HG02884 (cell line): ENCODE results near the gene ANTXRL.
A peak's percentile ranks its signal among the peaks of the same experiment; 100 is the strongest.
"Not testable (repeated sequence)": the region's sequence is repeated elsewhere in the genome, so short reads cannot be mapped to it uniquely, and the experiment has no call there.

Experiments used
- ATAC-seq: cut with Tn5 transposase; IDR thresholded peaks from one replicate; pipeline ENCODE4 v1.9.1; 2021; ENCODE audit warnings: mild to moderate bottlenecking, moderate library complexity; ENCODE audit not compliant: unreplicated experiment

Gene ANTXRL

DNA sequence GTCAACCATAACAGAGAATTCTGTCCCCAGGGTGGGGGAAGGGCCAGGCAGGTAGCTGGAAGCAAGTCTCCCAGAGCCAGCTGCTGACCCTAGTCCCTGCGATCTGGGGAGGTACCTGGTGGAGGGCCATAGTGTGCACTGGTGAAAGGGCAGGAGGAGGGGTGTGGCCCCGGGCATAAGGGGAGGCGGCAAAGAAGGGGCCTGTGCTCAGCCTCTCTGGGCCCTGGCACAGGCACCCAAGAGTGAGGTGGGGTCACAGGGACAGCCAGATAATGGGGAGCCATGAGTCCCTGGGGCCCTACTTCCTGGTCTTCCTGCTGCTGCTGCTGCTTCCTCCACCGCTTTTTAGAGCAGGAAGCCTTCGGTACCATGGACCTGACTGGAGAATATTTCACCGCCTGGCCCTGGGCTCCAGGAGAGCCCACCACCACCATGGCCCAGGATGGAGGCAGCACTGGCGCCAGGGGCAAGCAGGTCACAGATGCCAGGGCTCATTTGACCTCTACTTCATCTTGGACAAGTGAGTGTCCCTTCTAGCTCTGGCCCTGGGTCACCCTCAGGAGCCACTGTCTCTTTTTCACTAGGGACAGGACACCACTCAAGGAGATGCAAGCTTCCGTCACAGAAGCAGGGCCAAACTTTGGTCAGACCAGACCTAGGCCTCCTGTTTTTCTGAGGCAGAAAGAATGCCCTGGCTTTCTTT is at the start of gene ANTXRL:
Gene ANTXRL, plus strand, starts transcription at position 7 of the 703 bp plus-strand sequence. Its CDS starts 266 bp downstream, at position 273.
- ATAC-seq = no peak

- no peak for ATAC-seq
Observed at GRCh38 chr10:46237815-46238510, 48.8 kb upstream of the ANTXRL start.

DNA sequence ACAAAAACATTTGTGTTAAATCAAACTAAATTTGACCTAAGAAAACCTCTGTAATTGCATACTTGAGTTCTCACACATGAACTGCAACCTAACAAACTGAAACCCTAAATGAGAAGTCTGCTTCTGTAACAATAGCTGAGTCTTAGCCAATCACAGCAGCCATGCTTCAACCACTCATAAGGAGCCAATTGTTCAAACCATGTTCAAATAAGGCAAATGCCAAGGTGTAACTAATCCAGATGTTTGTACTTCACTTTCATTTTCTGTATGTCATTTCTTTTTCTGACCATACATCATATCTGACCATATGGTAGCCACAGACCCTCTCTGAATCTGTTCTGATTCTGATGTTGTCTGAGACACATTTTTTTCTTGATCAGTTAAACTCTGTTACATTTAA is 47.5 kb upstream of the ANTXRL start:
- peak; percentile 52 for ATAC-seq

GRCh38 chr10:46239993-46240683 is 46.7 kb upstream of the ANTXRL start:
- ATAC-seq = no peak

DNA sequence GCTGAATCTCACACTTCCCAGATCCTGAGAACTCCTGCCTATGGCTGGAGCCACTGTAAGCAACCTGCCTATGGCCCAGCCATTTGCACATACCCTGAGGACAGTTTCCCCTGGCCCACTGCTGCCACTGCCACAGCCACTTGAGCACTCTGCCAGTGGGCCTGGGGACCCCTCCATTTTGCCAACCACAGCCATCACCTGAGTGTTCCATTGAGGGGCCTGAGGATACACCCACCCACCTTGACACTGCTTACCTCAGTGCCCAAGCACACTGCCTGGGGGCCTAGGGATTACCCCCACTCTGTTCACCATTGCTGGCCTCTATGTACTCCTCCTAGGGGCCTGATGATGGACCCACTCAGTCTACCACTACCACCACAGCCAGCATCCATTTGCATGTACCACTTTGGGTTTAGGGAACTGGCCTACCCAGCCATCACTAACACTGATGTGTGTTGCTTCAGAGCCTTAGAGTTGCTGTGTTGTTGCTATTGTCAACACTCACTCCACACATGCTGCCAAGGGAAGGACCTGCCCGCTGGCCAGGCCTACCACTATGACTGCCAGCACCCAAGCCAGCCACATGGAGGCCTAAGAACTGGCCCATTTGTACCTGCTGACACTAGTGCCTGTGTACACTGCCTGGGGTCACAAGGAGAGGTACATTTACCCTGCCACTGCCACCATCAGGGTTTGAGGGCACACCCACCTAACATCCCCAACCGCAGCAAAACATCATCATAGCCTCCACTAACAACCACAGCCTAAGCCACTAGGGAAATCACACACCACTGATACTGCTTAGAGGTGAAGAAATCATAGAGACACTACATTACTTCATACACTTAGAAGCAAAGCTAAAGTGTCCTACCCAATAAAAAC is 45.9 kb upstream of the ANTXRL start:
- no peak for ATAC-seq

DNA sequence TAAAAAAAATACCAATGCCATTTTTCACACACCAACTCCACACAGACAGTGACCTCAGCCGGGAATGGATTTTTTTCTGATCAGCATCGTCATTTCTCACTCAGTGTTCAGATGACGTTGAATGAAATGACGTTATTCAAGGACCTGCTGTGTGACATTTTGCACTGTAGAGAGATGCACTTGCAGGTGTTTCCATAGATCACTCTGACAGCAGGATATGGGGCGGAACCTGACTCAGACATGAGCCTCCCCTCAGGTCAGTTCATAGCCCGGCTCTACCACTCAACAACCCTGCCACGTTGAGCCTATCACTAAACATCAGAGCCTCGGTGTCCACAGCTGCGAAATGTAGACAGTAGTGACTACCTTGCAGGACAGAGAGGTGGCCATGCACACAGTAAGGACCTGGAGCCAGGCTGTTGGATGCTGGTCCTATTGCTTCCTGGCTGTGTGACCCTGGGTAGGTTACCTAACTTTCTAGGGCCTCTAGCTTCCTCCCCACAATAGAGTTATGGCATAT is 41.4 kb upstream of the ANTXRL start:
- ATAC-seq = no peak

GRCh38 chr10:46246400-46247180 is 40.2 kb upstream of the ANTXRL start:
- ATAC-seq = not testable (repeated sequence)

DNA sequence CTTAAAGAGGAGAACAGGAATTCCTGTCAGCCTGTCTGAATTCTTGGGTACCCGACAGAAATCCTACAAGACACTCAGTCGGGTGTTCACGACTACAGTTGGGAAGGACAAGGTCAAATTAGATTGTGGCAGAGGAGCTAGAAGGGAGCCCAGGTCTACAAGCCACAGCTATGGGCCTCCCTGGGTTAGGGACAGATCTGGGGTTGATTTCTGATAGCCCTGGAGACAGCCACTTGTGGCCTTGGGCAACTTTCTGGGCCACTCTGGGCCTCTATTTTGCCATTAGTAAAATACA is 39.7 kb upstream of the ANTXRL start:
- ATAC-seq = no peak

DNA sequence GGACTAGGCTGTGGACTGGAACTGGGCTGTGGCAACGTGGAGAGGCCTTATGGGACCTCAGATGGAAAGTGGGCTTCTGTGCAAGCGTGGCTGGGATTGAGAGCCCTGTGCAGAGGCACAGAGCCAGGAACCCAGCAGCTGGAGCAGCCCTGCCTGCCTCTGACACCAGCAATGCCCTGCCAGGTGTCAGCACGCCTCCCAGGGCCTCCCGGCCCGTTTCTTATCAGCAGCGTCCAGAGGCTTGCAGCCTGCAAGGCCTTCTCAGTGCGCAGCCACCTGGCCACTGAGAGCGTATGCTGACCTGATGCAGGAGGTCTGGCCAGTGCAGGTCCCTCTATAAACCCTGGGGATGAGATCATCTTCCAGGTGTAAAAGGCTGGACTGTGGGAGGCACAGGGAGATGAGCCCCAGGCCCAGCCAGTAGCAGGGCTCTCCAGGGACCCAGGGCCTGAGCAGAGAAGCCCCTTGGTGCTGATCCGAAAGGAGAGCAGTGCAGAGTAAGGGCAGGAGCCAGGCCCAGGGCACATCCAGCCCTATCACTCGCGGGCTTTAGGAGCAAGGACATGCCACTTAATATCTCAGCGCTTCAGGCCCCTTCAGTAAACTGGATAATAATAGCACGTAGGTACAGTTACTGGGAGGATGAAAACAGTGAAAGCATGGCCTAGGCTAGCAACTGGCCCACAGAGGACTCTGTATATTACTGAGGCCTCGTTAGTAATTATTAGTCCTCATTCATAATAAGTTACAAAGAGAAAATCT is 38.8 kb upstream of the ANTXRL start:
- ATAC-seq = no peak

- no peak for ATAC-seq
Observed at GRCh38 chr10:46248651-46249146, 38.1 kb upstream of the ANTXRL start.

DNA sequence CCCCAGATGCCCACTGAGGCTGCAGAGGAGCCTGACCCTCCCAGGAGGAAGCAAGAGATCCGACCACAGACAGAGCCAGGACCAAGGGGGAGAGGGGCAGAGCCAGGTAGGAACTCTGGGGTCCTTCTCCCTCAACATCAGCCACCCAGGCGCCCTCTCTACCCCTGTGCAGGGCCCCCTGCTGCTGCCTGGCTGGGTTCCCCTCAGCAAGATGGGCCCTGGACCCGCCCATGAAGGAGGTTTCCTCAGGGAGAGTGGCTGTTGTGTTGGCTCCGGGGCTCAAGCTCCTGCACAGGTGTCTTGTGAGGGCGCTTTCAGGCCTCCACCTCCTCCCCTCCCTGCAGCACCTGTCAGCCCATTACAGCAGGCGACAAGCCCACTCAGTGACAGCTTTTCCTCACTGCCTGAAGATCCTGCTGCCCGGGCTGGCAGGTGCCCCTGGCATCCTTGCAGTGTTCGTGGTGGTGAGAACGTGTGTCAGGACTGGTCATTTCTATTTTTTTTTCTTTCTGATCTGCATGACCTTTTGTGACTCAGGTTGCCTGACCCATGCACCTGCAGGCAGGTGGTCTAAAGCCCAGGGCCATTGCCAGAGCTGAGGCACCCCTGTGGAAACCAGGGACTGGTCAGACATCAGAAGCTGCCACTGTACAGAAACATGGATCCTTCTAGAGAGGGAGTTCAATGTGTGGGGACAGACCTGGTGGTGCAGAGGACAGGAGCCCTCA is 37.0 kb upstream of the ANTXRL start:
- not testable (repeated sequence) for ATAC-seq

GRCh38 chr10:46250481-46250880 is 36.3 kb upstream of the ANTXRL start:
- ATAC-seq = no peak

DNA sequence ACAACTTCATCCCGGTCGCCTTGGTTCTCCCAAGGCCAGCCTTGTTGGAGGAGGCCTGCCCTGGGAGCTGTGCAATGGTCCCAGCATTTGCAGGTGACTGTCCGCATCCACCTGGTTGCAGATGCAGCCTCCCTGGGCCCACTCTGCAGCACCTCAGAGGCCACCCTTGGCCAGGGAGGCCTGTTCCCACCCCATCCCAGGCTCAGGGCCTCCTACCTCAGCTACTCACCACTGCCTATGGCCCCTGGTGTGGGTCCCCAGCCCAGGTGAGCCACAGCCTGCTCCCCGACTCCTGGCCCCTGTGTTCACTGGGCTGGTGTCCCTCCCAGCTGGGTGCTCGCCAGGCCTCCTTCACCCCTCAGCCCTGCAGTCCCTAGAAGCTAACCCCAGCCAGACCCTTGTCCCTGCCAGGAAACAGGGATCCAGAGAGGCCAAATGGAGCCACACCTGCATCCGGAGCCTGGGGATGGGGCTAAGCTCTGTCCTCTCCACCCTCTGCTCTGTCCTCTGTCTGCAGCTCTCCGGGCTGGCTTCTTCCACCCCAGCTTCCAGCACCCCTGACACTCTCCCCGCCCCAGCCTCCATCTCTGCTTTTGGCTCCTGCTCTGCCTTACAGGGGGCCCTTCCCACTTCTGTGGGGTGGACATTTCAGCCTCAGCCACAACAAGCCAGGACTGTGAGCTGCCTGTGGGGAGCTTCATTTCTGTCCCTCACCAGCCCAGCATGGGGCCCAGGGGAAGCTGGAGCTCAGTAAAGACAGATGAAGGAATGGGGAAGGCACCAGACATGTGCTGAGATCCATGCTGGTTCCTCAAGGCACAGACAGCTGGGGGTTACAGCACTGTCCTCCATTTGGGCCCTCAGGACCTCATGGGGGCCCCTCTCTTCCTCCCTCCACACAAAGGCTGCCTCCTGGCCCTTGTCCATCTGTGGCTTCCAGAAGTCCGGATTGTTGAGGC is 35.6 kb upstream of the ANTXRL start:
- ATAC-seq = no peak

- no peak for ATAC-seq
Observed at GRCh38 chr10:46251857-46252847, 34.6 kb upstream of the ANTXRL start.

- ATAC-seq = no peak
Observed at GRCh38 chr10:46253076-46254006, 33.5 kb upstream of the ANTXRL start.
